A673 (cell line): ENCODE measurements around the gene RSAD2. TPM values are rescaled to one million over a fixed set of nuclear protein-coding genes. Genes with fewer than 3 reads are reported as not detected.

ENCODE experiments used
- BruUV-seq: library from RNA; stranded (reverse); fragments of 400-500 nt; replicated peaks from 2 replicates; lab custom pipeline; 2021; lab: Mats Ljungman, UMichigan
- CTCF ChIA-PET: fragments of 300-600 bp; sonication (Branson Sonifier 250); formaldehyde crosslinking; loops from one replicate; lab custom pipeline; 2022; ENCODE audit warnings: antibody characterized with exemption; lab: Charles Lee
- POLR2A ChIA-PET: fragments of 300-600 bp; sonication (Branson Sonifier 250); formaldehyde crosslinking; loops from one replicate; lab custom pipeline; 2022; ENCODE audit warnings: antibody characterized with exemption; ENCODE audit not compliant: low non-redundant PET; lab: Charles Lee
- DNase-seq: peaks from one replicate; pipeline ENCODE4 v3.0.0-alpha.2; 2015; ENCODE audit warnings: low spot score
- H3K27ac ChIP-seq: fragments of 200-600 bp; sonication (generic); 2 replicates; pipeline ENCODE4 v1.5.1; 2016; ENCODE audit warnings: mixed run types, low read depth, mild to moderate bottlenecking, mixed read lengths, antibody characterized with exemption, low read length; ENCODE audit not compliant: poor library complexity, severe bottlenecking
- H3K27me3 ChIP-seq: fragments of 200-600 bp; sonication (generic); replicated peaks from 2 replicates; pipeline ENCODE4 v1.6.1; 2017; ENCODE audit warnings: mixed run types, low read depth, mild to moderate bottlenecking, mixed read lengths, antibody characterized with exemption, low read length; ENCODE audit not compliant: insufficient read depth, poor library complexity
- H3K36me3 ChIP-seq: fragments of 200-600 bp; sonication (generic); 2 replicates; pipeline ENCODE4 v1.6.1; 2016; ENCODE audit warnings: mixed run types, mild to moderate bottlenecking, mixed read lengths, antibody characterized with exemption, low read length; ENCODE audit not compliant: insufficient read depth, poor library complexity, severe bottlenecking
- H3K4me1 ChIP-seq: fragments of 200-600 bp; sonication (generic); 2 replicates; pipeline ENCODE4 v1.6.1; 2017; ENCODE audit warnings: mixed run types, mild to moderate bottlenecking, mixed read lengths, antibody characterized with exemption, low read length; ENCODE audit not compliant: insufficient read depth, poor library complexity, severe bottlenecking
- H3K4me3 ChIP-seq: fragments of 200-600 bp; sonication (generic); 2 replicates; pipeline ENCODE4 v1.5.1; 2016; ENCODE audit warnings: low read depth, mixed run types, mild to moderate bottlenecking, mixed read lengths, low read length; ENCODE audit not compliant: poor library complexity, severe bottlenecking
- H3K9me3 ChIP-seq: fragments of 200-600 bp; sonication (generic); 2 replicates; pipeline ENCODE4 v1.6.1; 2016; ENCODE audit warnings: mixed run types, low read depth, mild to moderate bottlenecking, mixed read lengths, antibody characterized with exemption, low read length; ENCODE audit not compliant: poor library complexity, severe bottlenecking
- CTCF ChIP-seq: fragments of 300-800, 200-600 bp; sonication (generic); conservative IDR thresholded peaks from 2 replicates; pipeline ENCODE4 v1.5.1; 2017; ENCODE audit warnings: low read depth, mild to moderate bottlenecking, antibody characterized with exemption, low read length, moderate library complexity, mixed read lengths
- EZH2 ChIP-seq: fragments of 200-600 bp; sonication (generic); IDR thresholded peaks from 2 replicates; pipeline ENCODE4 v1.6.1; 2017; ENCODE audit warnings: borderline replicate concordance, low read depth, mild to moderate bottlenecking, mixed read lengths, antibody characterized with exemption, low read length; ENCODE audit not compliant: poor library complexity, severe bottlenecking
- intact Hi-C: fragments of 100-400 bp; cut with micrococcal nuclease; formaldehyde crosslinking; loops from one replicate; pipeline ENCODE4 v1.10.0; 2022; ENCODE audit not compliant: unreplicated experiment
- total RNA-seq: library from RNA; stranded (reverse); gene quantifications from 2 replicates; pipeline ENCODE4 v1.2.3, GENCODE V29; 2021

The RSAD2 gene
- total RNA-seq, 1 experiment from 2014 or later: 2.2 TPM

- intact Hi-C loops: no loop called here
- Histone ChIP-seq H3K27ac (no peak overlapping the region), H3K27me3 (no peaks in the 10 kb centered on the region), H3K4me1 (peaks cover 18% of the 10 kb centered on the region), H3K36me3 (no peaks in the 10 kb centered on the region), H3K4me3 (peak overlapping the region; percentile 70), H3K9me3 (no peaks in the 10 kb centered on the region)
- BruUV-seq: no TSS peak
- TF ChIP-seq CTCF: peak; percentile 63
- TF ChIP-seq EZH2: no peak
- POLR2A ChIA-PET: no interaction called here
- DNase-seq: peak; percentile 62
- CTCF ChIA-PET: interaction anchor here (0.6 to 1.1 kb wide), 2 partner anchors 155 to 1482 kb away, joined by 3 to 4 read pairs; no protein-coding TSS in a partner anchor
Observed at GRCh38 chr2:6866275-6866671, 11.3 kb upstream of the RSAD2 start.

GRCh38 chr2:6866982-6867381 is 10.6 kb upstream of the RSAD2 start:
- TSS peak; percentile 58 for BruUV-seq
- intact Hi-C loops: no loop called here
- POLR2A ChIA-PET: no interaction called here
- Histone ChIP-seq H3K4me1 (peaks cover 18% of the 10 kb centered on the region), H3K9me3 (no peaks in the 10 kb centered on the region), H3K27ac (no peak overlapping the region), H3K36me3 (no peaks in the 10 kb centered on the region), H3K27me3 (no peaks in the 10 kb centered on the region), H3K4me3 (no peak overlapping the region)
- TF ChIP-seq EZH2: no peak
- no peak for TF ChIP-seq CTCF
- no peak for DNase-seq
- CTCF ChIA-PET: interaction anchor here (0.6 kb wide), 1 partner anchor 1483 kb away, joined by 3 read pairs; no protein-coding TSS in a partner anchor

- BruUV-seq: no TSS peak
- H3K27me3 ChIP-seq: no peaks in the 10 kb centered on the region
- POLR2A ChIA-PET: no interaction called here
- no peaks in the 10 kb centered on the region for H3K36me3 ChIP-seq
- no peak overlapping the region for H3K4me3 ChIP-seq
- intact Hi-C loops: no loop called here
- H3K9me3 ChIP-seq: peaks cover 5% of the 10 kb centered on the region
- DNase-seq: no peak
- CTCF ChIA-PET: no interaction called here
- H3K27ac ChIP-seq: no peak overlapping the region
- TF ChIP-seq CTCF: no peak
- TF ChIP-seq EZH2: no peak
- H3K4me1 ChIP-seq: no peaks in the 10 kb centered on the region
Observed at GRCh38 chr2:6872394-6872793, 5.2 kb upstream of the RSAD2 start.
